Measurements from ENCODE around the gene ANKRD44. TPM values are rescaled to one million over a fixed set of nuclear protein-coding genes. Genes with fewer than 3 reads are reported as not detected.

The ANKRD44 gene
- total and polyA plus RNA-seq, 2 of the 8 experiments (the other 6 are each of a cell fraction or from before 2014, with no cell fraction given): 1.2 to 1.3 TPM

GRCh38 chr2:196965651-196966050 lies 344.9 kb downstream of the ANKRD44 start (continued):
- TF ChIP-seq HDAC6 (IDR thresholded peaks at IDR 0.05; ENCODE audit: low read depth, low read length) (no peak), JUND (IDR thresholded peaks at IDR 0.05; ENCODE audit: low read length) (no peak), TEAD4 (IDR thresholded peaks at IDR 0.05; ENCODE audit: low read depth, low read length) (no peak), KDM5A (IDR thresholded peaks at IDR 0.05; ENCODE audit: low read length) (no peak), HDAC2 (IDR thresholded peaks at IDR 0.05; ENCODE audit: borderline replicate concordance in 1 of 2, low read depth in 2 of 2, low read length in 2 of 2) (no peak), SIN3A (conservative IDR thresholded peaks at IDR 0.05 in 1 of 2, IDR thresholded peaks at IDR 0.05 in 1 of 2; ENCODE audit: low read depth in 1 of 2, low read length in 2 of 2) (no peak), BCL11A (IDR thresholded peaks at IDR 0.05; ENCODE audit: low read depth in 2 of 2, low read length in 2 of 2) (no peak)

Data from H1 (cell line).